Heart right ventricle (tissue), 16 donors: ENCODE measurements around the gene KCNK18. TPM values are rescaled to one million over a fixed set of nuclear protein-coding genes. Genes with fewer than 3 reads are reported as not detected.

Experiments
- ATAC-seq, 8 donors: fragments of 200-7000 bp; cut with Tn5 transposase; one replicate each; pipeline ENCODE4 v1.9.1; 2020; ENCODE audit warnings: mild to moderate bottlenecking in 8 of 8, moderate library complexity in 8 of 8, moderate number of reproducible peaks in 1 of 8
- DNase-seq, 2 donors: peaks; one replicate each; pipeline ENCODE4 v3.0.0-alpha.2; 2020
- H3K27ac ChIP-seq, 10 donors: fragments of 200-600 bp; sonication (generic) in 2 of 10; one replicate each; pipeline versions ENCODE4 v1.5.0 to v1.8.0; 2020 to 2022; ENCODE audit warnings: mild to moderate bottlenecking in 3 of 10
- H3K27me3 ChIP-seq, 7 donors: fragments of 200-600 bp; one replicate each; pipeline ENCODE4 v1.8.0; 2021 to 2022; ENCODE audit warnings: mild to moderate bottlenecking in 2 of 7
- H3K36me3 ChIP-seq, 9 donors: fragments of 200-600 bp; sonication (generic) in 1 of 9; one replicate each; pipeline versions ENCODE4 v1.5.0 to v1.8.0; 2020 to 2022; ENCODE audit warnings: mild to moderate bottlenecking in 2 of 9
- H3K4me1 ChIP-seq, 9 donors: fragments of 200-600 bp; sonication (generic) in 1 of 9; one replicate each; pipeline versions ENCODE4 v1.5.0 to v1.8.0; 2020 to 2022; ENCODE audit warnings: mild to moderate bottlenecking in 4 of 9
- H3K4me3 ChIP-seq, 10 donors: fragments of 200-600 bp; sonication (generic) in 2 of 10; one replicate each; pipeline versions ENCODE4 v1.5.0 to v1.8.0; 2020 to 2022; ENCODE audit warnings: mild to moderate bottlenecking in 7 of 10, moderate library complexity in 2 of 10
- H3K9me3 ChIP-seq, 11 donors: fragments of 200-600 bp in 10 of 11; sonication (generic) in 2 of 11; one replicate each; pipeline versions ENCODE4 v1.5.0 to v1.8.0; 2013 to 2022; ENCODE audit warnings: mild to moderate bottlenecking in 2 of 11, control low read depth in 1 of 11, moderate library complexity in 1 of 11
- CTCF ChIP-seq, 9 donors: fragments of 200-600 bp; sonication (generic) in 2 of 9; IDR thresholded peaks; one replicate each; pipeline versions ENCODE4 v1.5.0 to v1.8.0; 2021 to 2022; ENCODE audit warnings: antibody characterized with exemption in 9 of 9, mild to moderate bottlenecking in 5 of 9, moderate library complexity in 1 of 9
- WGBS, 2 donors: extraction: QIAGEN DNeasy Blood & Tissue Kit; methylation state at CpG; one replicate each; pipeline ENCODE4 v1.1.7; 2013; ENCODE audit warnings: inconsistent platforms in 1 of 2; 5-methylcytosine and 5-hydroxymethylcytosine counted together
- intact Hi-C, 10 donors: fragments of 100-400 bp; cut with DNase I; formaldehyde crosslinking; loops; one replicate each; pipeline versions ENCODE4 v1.11.1 to v1.14.2; 2022
- polyA plus RNA-seq, 2 donors: library from polyadenylated mRNA; stranded (reverse); fragments of 200-250 nt; gene quantifications; one replicate each; pipeline ENCODE4 v1.2.3, GENCODE V29; 2013
- total RNA-seq, 10 donors: library from RNA; stranded (reverse); fragmentation: NEBNext Ultra II Directional in 3 of 10; extraction: Animal tissue kit (Norgen Biotek cat#: 25700) in 3 of 10; gene quantifications; one replicate each; pipeline versions ENCODE4 v1.2.1 to v1.2.4, GENCODE V29; 2021 to 2023
- donor health status: Arrhythmogenic right ventricular cardiomyopathy.
- donor health status: ischemic (EF 13 %, LVEDD 7.1; RV severe dilation, severe dysfunction).
- donor health status: healthy with polysubstance abuse.
- donor health status: DM: no; HTN: yes; CAD: no.
- donor health status: DM: no; HTN: no; CAD: no.
- donor health status: ischemic (EF 25% LVEDD 6.9; RV normal size, moderate dysfunction).
- donor health status: ischemic (EF 25% LVEDD 5.7; RV mildly dilated, moderate dysfunction).
- donor health status: healthy.
- donor health status: DM: yes; HTN: yes; CAD: no.
- donor health status: Ischemic cardiomyopathy.
- donor health status: ischemic (EF 35%, LVEDD 5.7; RV mildly dilated, moderate dysfunction).
- donor health status: nonischemic (EF 11% LVEDD 7.7; RV severe dilation, severe dysfunction).
- donor health status: DM: yes; HTN: yes; CAD: no.
- donor health status: PGD.
- donor health status: ischemic (EF 29% LVEDD 5.4; RV normal size, mild dysfunction).
- donor health status: nonischemic (EF 23%, LVEDD 6.1; RV moderate dilation, normal function).

KCNK18 gene
- total and polyA plus RNA-seq, 12 donors, result not detected

- Histone ChIP-seq H3K9me3 (peaks cover 0 to 15% (median 6%) of the 10 kb centered on the region in 11 donors), H3K4me3 (peak overlapping the region in 9 of 10 donors; percentile 22 to 56 (median 44)), H3K27me3 (peaks cover 0 to 73% (median 59%) of the 10 kb centered on the region in 7 donors), H3K36me3 (no peaks in the 10 kb centered on the region), H3K4me1 (peaks cover 0 to 16% (median 9%) of the 10 kb centered on the region in 9 donors), H3K27ac (no peak overlapping the region)
- peak; percentile 72 to 94 (median 86) for ATAC-seq
- TF ChIP-seq CTCF (IDR thresholded peaks at IDR 0.05), result peak; percentile 99 to 100 (median 100)
- WGBS, 2 donors, result 1% methylated on average over 52 of the region's 52 CpGs
- peak; percentile 34 to 69 for DNase-seq
- intact Hi-C loops, result loop anchor here in 8 of 10 donors (2.0 to 10.0 kb wide), 9 partner anchors 101 to 1028 kb away; no protein-coding TSS in a partner anchor
These were observed 19.4 kb downstream of the KCNK18 start for GRCh38 chr10:117216611-117217195.

GRCh38 chr10:117217196-117217761 lies 20.0 kb downstream of the KCNK18 start:
- Histone ChIP-seq H3K27me3 (peaks cover 0 to 79% (median 62%) of the 10 kb centered on the region in 7 donors), H3K36me3 (no peaks in the 10 kb centered on the region), H3K4me1 (peaks cover 0 to 16% (median 9%) of the 10 kb centered on the region in 9 donors), H3K4me3 (peak overlapping the region in 8 of 10 donors; percentile 33 to 56 (median 44)), H3K27ac (no peak overlapping the region), H3K9me3 (peaks cover 0 to 10% (median under 1%) of the 10 kb centered on the region in 11 donors)
- WGBS, 2 donors, result 17 to 18% methylated on average over 22 of the region's 22 CpGs
- TF ChIP-seq CTCF (IDR thresholded peaks at IDR 0.05), result no peak
- intact Hi-C loops, result loop anchor here in 8 of 10 donors (2.0 to 10.0 kb wide), 9 partner anchors 100 to 1028 kb away; no protein-coding TSS in a partner anchor
- ATAC-seq (peak in 6 of 8 donors; percentile 10 to 55 (median 18)), DNase-seq (no peak)

- no peak for ATAC-seq
- Histone ChIP-seq H3K27ac (no peak overlapping the region), H3K27me3 (peaks cover 0 to 89% (median 70%) of the 10 kb centered on the region in 7 donors), H3K4me1 (peaks cover 0 to 16% (median 9%) of the 10 kb centered on the region in 9 donors), H3K4me3 (no peak overlapping the region), H3K9me3 (no peaks in the 10 kb centered on the region), H3K36me3 (no peaks in the 10 kb centered on the region)
- no peak for DNase-seq
- TF ChIP-seq CTCF (IDR thresholded peaks at IDR 0.05), result no peak
- WGBS, 2 donors, result 68 to 75% methylated on average over 8 of the region's 8 CpGs
- intact Hi-C loops, result loop anchor here in 7 of 10 donors (5.0 to 10.0 kb wide), 7 partner anchors 99 to 1026 kb away; no protein-coding TSS in a partner anchor
These were observed 21.4 kb downstream of the KCNK18 start for GRCh38 chr10:117218654-117219053.

GRCh38 chr10:117221156-117221711 lies 23.9 kb downstream of the KCNK18 start:
- ATAC-seq (no peak), DNase-seq (no peak)
- intact Hi-C loops, result loop anchor here in 1 of 10 donors (10.0 kb wide), 1 partner anchor 94 kb away; no protein-coding TSS in a partner anchor
- no peak for TF ChIP-seq CTCF (IDR thresholded peaks at IDR 0.05)
- peaks cover 0 to 80% (median 48%) of the 10 kb centered on the region in 7 donors for H3K27me3 ChIP-seq
- H3K27ac ChIP-seq, result no peak overlapping the region
- H3K36me3 ChIP-seq, result no peaks in the 10 kb centered on the region
- WGBS, 2 donors, result 36 to 41% methylated on average over 10 of the region's 10 CpGs
- no peak overlapping the region for H3K4me3 ChIP-seq
- peaks cover 0 to 16% (median 9%) of the 10 kb centered on the region in 9 donors for H3K4me1 ChIP-seq
- no peaks in the 10 kb centered on the region for H3K9me3 ChIP-seq
